Panc1 (cell line): ENCODE measurements around the gene ASH1L. TPM values are rescaled to one million over a fixed set of nuclear protein-coding genes. Genes with fewer than 3 reads are reported as not detected.
A peak's percentile ranks its signal among the peaks of the same experiment; 100 is the strongest.

ENCODE experiments used
- ATAC-seq: fragments of 200-7000 bp; cut with Tn5 transposase; 2 replicates; pipeline ENCODE4 v1.9.1; 2020; ENCODE audit warnings: mild to moderate bottlenecking, moderate library complexity
- BruUV-seq: library from RNA; stranded (reverse); fragments of 400-500 nt; replicated peaks from 2 replicates; lab custom pipeline; 2021; lab: Mats Ljungman, UMichigan
- CTCF ChIA-PET: fragments of 300-600 bp; sonication (Branson Sonifier 250); formaldehyde crosslinking; loops from one replicate; lab custom pipeline; 2022; ENCODE audit warnings: antibody characterized with exemption; lab: Charles Lee
- POLR2A ChIA-PET: fragments of 300-600 bp; sonication (Branson Sonifier 250); formaldehyde crosslinking; loops from one replicate; lab custom pipeline; 2022; ENCODE audit warnings: antibody characterized with exemption; lab: Charles Lee
- DNase-seq: peaks from one replicate; pipeline ENCODE4 v3.0.0-alpha.2; 2010; ENCODE audit warnings: low read depth, low spot score
- H3K27ac ChIP-seq: 2 replicates; pipeline ENCODE4 v1.5.1; 2011; ENCODE audit warnings: mild to moderate bottlenecking, low read length, inconsistent platforms
- H3K27me3 ChIP-seq: fragments of 200-500 bp; sonication (Bioruptor generic); 2 replicates; pipeline ENCODE4 v1.6.0; 2014; ENCODE audit warnings: low read length, inconsistent platforms; ENCODE audit not compliant: control insufficient read depth, insufficient read depth
- H3K36me3 ChIP-seq: fragments of 200-500 bp; sonication (Bioruptor generic); 2 replicates; pipeline ENCODE4 v1.5.1; 2014; ENCODE audit warnings: inconsistent platforms, mild to moderate bottlenecking, low read length, moderate library complexity; ENCODE audit not compliant: control insufficient read depth, insufficient read depth
- H3K4me1 ChIP-seq: 2 replicates; pipeline ENCODE4 v1.5.1; 2011; ENCODE audit warnings: inconsistent platforms, mild to moderate bottlenecking, low read length, moderate library complexity; ENCODE audit not compliant: control insufficient read depth, insufficient read depth
- H3K4me3 ChIP-seq, 2 experiments: 2 replicates each; pipeline ENCODE4 v1.5.1; 2011 to 2012; ENCODE audit warnings: low read depth in 2 of 2, low read length in 2 of 2, mild to moderate bottlenecking in 2 of 2, inconsistent platforms in 1 of 2, moderate library complexity in 1 of 2
- H3K9me3 ChIP-seq: fragments of 200-500 bp; sonication (Bioruptor generic); 2 replicates; pipeline ENCODE4 v1.5.1; 2014; ENCODE audit warnings: low read depth, mild to moderate bottlenecking, inconsistent platforms, low read length, moderate library complexity; ENCODE audit not compliant: control insufficient read depth, insufficient read depth
- CTCF ChIP-seq: fragments of 450-650 bp; IDR thresholded peaks from 2 replicates; pipeline ENCODE4 v1.5.1; 2017; ENCODE audit warnings: mild to moderate bottlenecking
- POLR2AphosphoS5 ChIP-seq: IDR thresholded peaks from 2 replicates; pipeline ENCODE4 v1.6.1; 2012; ENCODE audit warnings: mild to moderate bottlenecking, low read depth, low read length, moderate library complexity
- REST ChIP-seq, 2 experiments: IDR thresholded peaks; 2 replicates each; pipeline ENCODE4 v1.6.1; 2011 to 2012; ENCODE audit warnings: low read depth in 2 of 2, control low read depth in 1 of 2, low read length in 1 of 2, mild to moderate bottlenecking in 1 of 2, moderate library complexity in 1 of 2; ENCODE audit not compliant: insufficient read depth in 1 of 2
- SIN3A ChIP-seq: IDR thresholded peaks from 2 replicates; pipeline ENCODE4 v1.6.1; 2012; ENCODE audit warnings: low read depth, mild to moderate bottlenecking, low read length, moderate library complexity, borderline replicate concordance; ENCODE audit not compliant: insufficient read depth
- TCF7L2 ChIP-seq: IDR thresholded peaks from 2 replicates; pipeline ENCODE4 v1.6.1; 2011; ENCODE audit warnings: mild to moderate bottlenecking, low read depth, low read length, inconsistent platforms
- in situ Hi-C: cut with HindIII; loops from 2 replicates; pipeline ENCODE4 v1.10.0; 2016; ENCODE audit warnings: low sequenced_read_pairs, low pct_unique_long_range_greater_than_20kb
- intact Hi-C: fragments of 100-400 bp; cut with micrococcal nuclease; formaldehyde crosslinking; loops from one replicate; pipeline ENCODE4 v1.10.0; 2022; ENCODE audit not compliant: unreplicated experiment
- total RNA-seq: library from RNA; stranded (reverse); gene quantifications from one replicate; pipeline ENCODE4 v1.2.1, GENCODE V29; 2021; ENCODE audit not compliant: unreplicated experiment

The ASH1L gene
- total RNA-seq, 1 experiment from 2014 or later: 40.9 TPM

- no peak for TF ChIP-seq TCF7L2
- TF ChIP-seq CTCF: no peak
- no peak for TF ChIP-seq POLR2AphosphoS5
- no peak for TF ChIP-seq REST (IDR thresholded peaks at IDR 0.05; ENCODE audit: insufficient read depth in 1 of 2, low read depth in 2 of 2, low read length in 1 of 2)
- no peak for TF ChIP-seq SIN3A
- Histone ChIP-seq H3K27me3 (no peaks in the 10 kb centered on the region), H3K9me3 (no peaks in the 10 kb centered on the region), H3K27ac (no peak overlapping the region), H3K4me1 (no peaks in the 10 kb centered on the region), H3K4me3 (no peak overlapping the region), H3K36me3 (no peaks in the 10 kb centered on the region)
- in situ Hi-C loops (no loop called here), intact Hi-C loops (no loop called here)
- DNase-seq: no peak
- BruUV-seq: no TSS peak
- peak; percentile 59; the same call in 1 of the 2 replicates for ATAC-seq
- ChIA-PET POLR2A (interaction anchor here (1.1 kb wide), 1 partner anchor 27 kb away, joined by 4 read pairs; the partner anchor contains the start of gene CLK2), CTCF (interaction anchor here (1.0 kb wide), 1 partner anchor 50 kb away, joined by 3 read pairs; no protein-coding TSS in a partner anchor)
Observed at GRCh38 chr1:155300553-155301329, 261.9 kb downstream of the ASH1L start.

- no peaks in the 10 kb centered on the region for H3K9me3 ChIP-seq
- BruUV-seq: no TSS peak
- TF ChIP-seq REST (IDR thresholded peaks at IDR 0.05; ENCODE audit: insufficient read depth in 1 of 2, low read depth in 2 of 2, low read length in 1 of 2) (no peak), CTCF (no peak), SIN3A (no peak)
- in situ Hi-C loops (no loop called here), intact Hi-C loops (no loop called here)
- CTCF ChIA-PET: interaction anchor here (1.0 kb wide), 1 partner anchor 49 kb away, joined by 3 read pairs; no protein-coding TSS in a partner anchor
- H3K27me3 ChIP-seq: no peaks in the 10 kb centered on the region
- POLR2A ChIA-PET: interaction anchor here (1.1 kb wide), 1 partner anchor 27 kb away, joined by 4 read pairs; the partner anchor contains the start of gene CLK2
- ATAC-seq (no peak), DNase-seq (no peak)
- no peak overlapping the region for H3K27ac ChIP-seq
- no peaks in the 10 kb centered on the region for H3K36me3 ChIP-seq
- H3K4me1 ChIP-seq: no peaks in the 10 kb centered on the region
- no peak overlapping the region for H3K4me3 ChIP-seq
Observed at GRCh38 chr1:155300024-155300423, 262.6 kb downstream of the ASH1L start.
